CD4-positive, alpha-beta T cell treated with Interleukin-17A for 1 hour (primary cell): Measurements from ENCODE around the gene FAM169A.
"Not testable (repeated sequence)": the region's sequence is repeated elsewhere in the genome, so short reads cannot be mapped to it uniquely, and the experiment has no call there.

ENCODE experiments used
- DNase-seq: peaks from one replicate; pipeline ENCODE4 v3.0.0-alpha.2; 2020

Gene FAM169A

GRCh38 chr5:74865804-74866595 lies at the start of gene FAM169A:
TSS of gene FAM169A (minus strand) at chr5:74866387. CDS start at chr5:74841676, 24,711 bp downstream.
- DNase-seq: peak; percentile 59

- DNase-seq: no peak
Observed at GRCh38 chr5:74915488-74915887, 49.3 kb upstream of the FAM169A start.

GRCh38 chr5:74911421-74911820 lies 45.2 kb upstream of the FAM169A start:
- not testable (repeated sequence) for DNase-seq

- DNase-seq: not testable (repeated sequence)
Observed at GRCh38 chr5:74909888-74910287, 43.7 kb upstream of the FAM169A start.

- not testable (repeated sequence) for DNase-seq
Observed at GRCh38 chr5:74908237-74908636, 42.0 kb upstream of the FAM169A start.

- not testable (repeated sequence) for DNase-seq
Observed at GRCh38 chr5:74904713-74905112, 38.5 kb upstream of the FAM169A start.

- peak; percentile 32 for DNase-seq
Observed at GRCh38 chr5:74903165-74903787, 37.1 kb upstream of the FAM169A start.

GRCh38 chr5:74897049-74897448 lies 30.9 kb upstream of the FAM169A start:
- DNase-seq: no peak

GRCh38 chr5:74895906-74896305 lies 29.7 kb upstream of the FAM169A start:
- no peak for DNase-seq

GRCh38 chr5:74894351-74894750 lies 28.2 kb upstream of the FAM169A start:
- no peak for DNase-seq

- no peak for DNase-seq
Observed at GRCh38 chr5:74892921-74893320, 26.7 kb upstream of the FAM169A start.

- DNase-seq: no peak
Observed at GRCh38 chr5:74889523-74890105, 23.4 kb upstream of the FAM169A start.

- DNase-seq: no peak
Observed at GRCh38 chr5:74888117-74888516, 21.9 kb upstream of the FAM169A start.

GRCh38 chr5:74885170-74885569 lies 19.0 kb upstream of the FAM169A start:
- DNase-seq: no peak

- DNase-seq: not testable (repeated sequence)
Observed at GRCh38 chr5:74882379-74883134, 16.4 kb upstream of the FAM169A start.

GRCh38 chr5:74877624-74878304 lies 11.6 kb upstream of the FAM169A start:
- no peak for DNase-seq

GRCh38 chr5:74875994-74876791 lies 10.0 kb upstream of the FAM169A start:
- no peak for DNase-seq

- no peak for DNase-seq
Observed at GRCh38 chr5:74873525-74874249, 7.5 kb upstream of the FAM169A start.

- DNase-seq: no peak
Observed at GRCh38 chr5:74870299-74871067, 4.3 kb upstream of the FAM169A start.

GRCh38 chr5:74869414-74869813 lies 3.2 kb upstream of the FAM169A start:
- DNase-seq: not testable (repeated sequence)
